ENCODE measurements around the gene CTDP1.

Gene CTDP1

DNA sequence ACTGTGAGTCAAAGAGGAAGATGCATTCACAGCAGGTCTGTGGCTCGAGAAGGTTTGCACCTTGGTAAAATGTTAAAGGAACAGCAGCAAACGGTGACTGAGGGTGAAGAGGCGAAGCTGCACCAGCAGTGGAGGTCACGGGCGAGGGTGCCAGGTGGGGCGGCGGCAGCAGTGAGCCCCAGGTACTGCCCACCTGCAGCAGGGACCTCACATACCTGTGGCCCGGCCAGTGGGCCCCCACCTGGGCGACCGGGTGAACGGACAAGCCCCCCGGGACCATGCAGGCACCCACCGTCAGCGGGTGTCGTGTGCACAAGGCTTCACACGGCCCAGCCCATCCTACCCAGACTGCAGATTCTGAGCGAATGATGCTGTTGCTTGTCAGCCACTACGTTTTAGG lies 94.5 kb downstream of the CTDP1 start:
- DNase-seq (ENCODE audit: low spot score): no peak
- no peak for TF ChIP-seq CTCF (IDR thresholded peaks at IDR 0.05; ENCODE audit: extremely low read depth, insufficient read depth, missing control alignments)
- in situ Hi-C loops (cut with MboI; ENCODE audit: low pct_unique_long_range_greater_than_20kb, low sequenced_read_pairs, unreplicated experiment): no loop called here

DNA sequence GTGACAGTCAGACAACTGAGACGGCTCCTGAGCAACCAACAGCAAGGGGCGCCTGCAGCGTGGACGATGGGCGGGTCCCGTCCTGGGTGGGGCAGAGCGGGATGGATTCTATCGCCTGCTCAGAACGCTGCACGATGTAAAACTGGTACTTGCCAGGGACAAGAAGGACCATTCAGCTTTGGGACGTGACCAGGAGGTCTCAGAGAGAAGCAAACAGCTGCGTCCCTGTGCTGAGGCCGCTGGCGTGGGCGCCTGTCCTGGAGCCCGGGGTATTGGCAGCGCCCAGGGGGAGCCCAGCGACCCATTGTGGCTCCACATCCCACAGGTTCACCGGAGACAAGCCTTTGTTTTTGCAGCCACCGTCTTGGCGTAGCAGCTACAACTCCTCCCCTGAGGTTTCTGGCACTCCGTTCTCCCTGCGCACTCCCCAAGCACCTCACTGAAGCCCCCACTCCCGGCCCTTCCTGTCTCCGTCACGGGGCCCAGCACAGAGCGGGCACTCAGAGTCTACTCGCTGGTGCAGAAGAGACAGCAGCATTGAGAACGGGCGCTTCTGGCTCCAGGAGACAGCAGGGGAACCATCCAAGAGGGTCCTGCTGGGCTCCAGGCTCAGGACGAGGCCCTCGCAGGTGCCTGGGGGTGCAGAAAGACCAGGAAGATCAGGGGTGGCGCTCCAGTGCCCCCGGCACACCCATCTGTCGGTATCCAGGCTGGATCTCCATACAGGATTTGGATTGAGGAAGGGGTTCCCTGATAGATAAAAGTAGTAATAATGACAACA lies 96.0 kb downstream of the CTDP1 start:
- no peak for DNase-seq (ENCODE audit: low spot score)
- in situ Hi-C loops (cut with MboI; ENCODE audit: low pct_unique_long_range_greater_than_20kb, low sequenced_read_pairs, unreplicated experiment): no loop called here
- no peak for TF ChIP-seq CTCF (IDR thresholded peaks at IDR 0.05; ENCODE audit: extremely low read depth, insufficient read depth, missing control alignments)

DNA sequence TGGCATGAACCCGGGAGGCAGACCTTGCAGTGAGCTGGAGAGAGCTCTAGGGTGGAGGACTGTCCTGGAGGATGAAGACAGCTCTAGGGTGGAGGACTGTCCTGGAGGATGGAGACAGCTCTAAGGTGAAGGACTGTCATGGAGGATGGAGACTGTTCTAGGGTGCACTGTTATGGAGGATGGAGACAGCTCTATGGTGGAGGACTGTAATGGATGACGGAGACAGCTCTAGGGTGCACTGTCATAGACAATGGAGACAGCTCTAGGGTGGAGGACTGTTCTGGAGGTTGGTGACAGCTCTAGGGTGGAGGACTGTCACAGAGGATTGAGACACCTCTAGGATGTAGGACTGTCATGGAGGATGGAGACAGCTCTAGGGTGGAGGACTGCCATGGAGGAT lies 97.1 kb downstream of the CTDP1 start:
- in situ Hi-C loops (cut with MboI; ENCODE audit: low pct_unique_long_range_greater_than_20kb, low sequenced_read_pairs, unreplicated experiment): no loop called here
- no peak for TF ChIP-seq CTCF (IDR thresholded peaks at IDR 0.05; ENCODE audit: extremely low read depth, insufficient read depth, missing control alignments)
- DNase-seq (ENCODE audit: low spot score): no peak

- no peak for DNase-seq (ENCODE audit: low spot score)
- in situ Hi-C loops (cut with MboI; ENCODE audit: low pct_unique_long_range_greater_than_20kb, low sequenced_read_pairs, unreplicated experiment): no loop called here
- TF ChIP-seq CTCF (IDR thresholded peaks at IDR 0.05; ENCODE audit: extremely low read depth, insufficient read depth, missing control alignments): no peak
Observed at GRCh38 chr18:79778291-79778791, 98.7 kb downstream of the CTDP1 start.

- TF ChIP-seq CTCF (IDR thresholded peaks at IDR 0.05; ENCODE audit: extremely low read depth, insufficient read depth, missing control alignments): no peak
- in situ Hi-C loops (cut with MboI; ENCODE audit: low pct_unique_long_range_greater_than_20kb, low sequenced_read_pairs, unreplicated experiment): no loop called here
- DNase-seq (ENCODE audit: low spot score): no peak
Observed at GRCh38 chr18:79779021-79779699, 99.6 kb downstream of the CTDP1 start.

DNA sequence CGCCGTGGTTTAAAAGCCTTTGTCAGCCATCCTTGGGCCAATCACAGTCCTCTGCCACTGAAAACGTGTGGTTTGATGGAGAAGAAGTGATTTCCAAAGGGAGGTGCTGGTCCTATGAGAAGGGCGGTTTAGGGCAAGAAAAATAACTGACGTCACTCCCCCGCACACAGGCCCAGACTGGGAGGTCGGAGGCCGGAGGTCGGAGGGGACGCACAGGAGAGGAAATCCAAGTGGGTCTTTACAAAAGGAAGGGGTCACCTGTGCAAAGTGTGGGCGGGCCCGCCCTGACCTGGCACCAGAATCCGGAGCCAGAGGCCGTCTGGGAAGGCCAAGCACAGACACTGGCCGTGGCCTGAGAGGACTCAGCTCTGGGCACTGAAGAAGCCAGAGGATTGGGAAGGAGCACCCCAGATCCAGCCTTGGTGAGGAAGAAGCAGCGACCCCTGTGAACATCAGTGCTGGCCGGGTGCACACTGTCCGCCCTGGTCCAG lies 100.1 kb downstream of the CTDP1 start:
- in situ Hi-C loops (cut with MboI; ENCODE audit: low pct_unique_long_range_greater_than_20kb, low sequenced_read_pairs, unreplicated experiment): no loop called here
- no peak for TF ChIP-seq CTCF (IDR thresholded peaks at IDR 0.05; ENCODE audit: extremely low read depth, insufficient read depth, missing control alignments)
- DNase-seq (ENCODE audit: low spot score): no peak

Measured in GM13977 (cell line).